Esophagus (tissue), 2 donors: Measurements from ENCODE around the gene UPP1. TPM values are rescaled to one million over a fixed set of nuclear protein-coding genes. Genes with fewer than 3 reads are reported as not detected.
"Not testable (repeated sequence)": the region's sequence is repeated elsewhere in the genome, so short reads cannot be mapped to it uniquely, and the experiment has no call there.

Experiments used
- H3K27ac ChIP-seq, 2 donors: one replicate each; pipeline ENCODE4 v1.5.1; 2013; ENCODE audit warnings: low read depth in 2 of 2, mild to moderate bottlenecking in 2 of 2, inconsistent platforms in 1 of 2, low read length in 1 of 2, moderate library complexity in 1 of 2
- H3K27me3 ChIP-seq, 2 donors: one replicate each; pipeline ENCODE4 v1.6.1; 2013; ENCODE audit warnings: low read length in 2 of 2, control low read depth in 1 of 2, mild to moderate bottlenecking in 1 of 2; ENCODE audit not compliant: insufficient read depth in 2 of 2, control insufficient read depth in 1 of 2
- H3K36me3 ChIP-seq, 2 donors: one replicate each; pipeline ENCODE4 v1.6.1; 2013; ENCODE audit warnings: low read length in 1 of 2; ENCODE audit not compliant: control insufficient read depth in 2 of 2, insufficient read depth in 2 of 2
- H3K4me1 ChIP-seq, 2 donors: one replicate each; pipeline ENCODE4 v1.6.1; 2013; ENCODE audit warnings: low read length in 1 of 2; ENCODE audit not compliant: control insufficient read depth in 2 of 2, insufficient read depth in 2 of 2
- H3K4me3 ChIP-seq, 2 donors: one replicate each; pipeline ENCODE4 v1.5.1; 2013; ENCODE audit warnings: low read length in 2 of 2, mild to moderate bottlenecking in 2 of 2, low read depth in 1 of 2, moderate library complexity in 1 of 2
- H3K9me3 ChIP-seq, 2 donors: one replicate each; pipeline ENCODE4 v1.6.1; 2013; ENCODE audit warnings: mild to moderate bottlenecking in 2 of 2, low read depth in 1 of 2, low read length in 1 of 2, moderate library complexity in 1 of 2; ENCODE audit not compliant: control insufficient read depth in 2 of 2, insufficient read depth in 1 of 2
- WGBS, 2 donors: extraction: QIAGEN DNeasy Blood & Tissue Kit; methylation state at CpG; one replicate each; pipeline ENCODE4 v1.1.7; 2013; 5-methylcytosine and 5-hydroxymethylcytosine counted together
- polyA plus RNA-seq, 2 donors: library from polyadenylated mRNA; stranded (reverse); fragments of 200-250 nt; gene quantifications; one replicate each; pipeline ENCODE4 v1.2.3, GENCODE V29; 2013
- donor health status: healthy with polysubstance abuse.
- donor health status: Bipolar disorder and iron deficiency.

UPP1 gene
- polyA plus RNA-seq, 2 donors = 134 to 211 TPM

- H3K27ac ChIP-seq = no peak overlapping the region
- H3K27me3 ChIP-seq = no peaks in the 10 kb centered on the region
- no peaks in the 10 kb centered on the region for H3K9me3 ChIP-seq
- H3K4me1 ChIP-seq = peaks cover 0 to 3% of the 10 kb centered on the region in 2 donors
- WGBS, 2 donors = 71 to 80% methylated on average over 8 of the region's 8 CpGs
- no peaks in the 10 kb centered on the region for H3K36me3 ChIP-seq
- no peak overlapping the region for H3K4me3 ChIP-seq
Measured at GRCh38 chr7:48052748-48053147, 36.3 kb upstream of the UPP1 start.

- WGBS, 2 donors = 66 to 79% methylated on average over 2 of the region's 2 CpGs
- Histone ChIP-seq H3K27me3 (no peaks in the 10 kb centered on the region), H3K4me1 (peaks cover 0 to 3% of the 10 kb centered on the region in 2 donors), H3K36me3 (no peaks in the 10 kb centered on the region), H3K27ac (no peak overlapping the region), H3K4me3 (no peak overlapping the region), H3K9me3 (no peaks in the 10 kb centered on the region)
Measured at GRCh38 chr7:48053736-48054135, 35.3 kb upstream of the UPP1 start.

- no peaks in the 10 kb centered on the region for H3K36me3 ChIP-seq
- WGBS, 2 donors = 65 to 85% methylated on average over 2 of the region's 2 CpGs
- no peak overlapping the region for H3K27ac ChIP-seq
- H3K4me3 ChIP-seq = no peak overlapping the region
- no peaks in the 10 kb centered on the region for H3K4me1 ChIP-seq
- no peaks in the 10 kb centered on the region for H3K27me3 ChIP-seq
- no peaks in the 10 kb centered on the region for H3K9me3 ChIP-seq
Measured at GRCh38 chr7:48058990-48059389, 30.1 kb upstream of the UPP1 start.

GRCh38 chr7:48059706-48060105 is 29.4 kb upstream of the UPP1 start:
- Histone ChIP-seq H3K27me3 (no peaks in the 10 kb centered on the region), H3K4me1 (no peaks in the 10 kb centered on the region), H3K27ac (no peak overlapping the region), H3K9me3 (no peaks in the 10 kb centered on the region), H3K36me3 (no peaks in the 10 kb centered on the region), H3K4me3 (no peak overlapping the region)
- 77 to 91% methylated on average over 5 of the region's 5 CpGs for WGBS, 2 donors

GRCh38 chr7:48063985-48064384 is 25.1 kb upstream of the UPP1 start:
- Histone ChIP-seq H3K36me3 (no peaks in the 10 kb centered on the region), H3K27me3 (no peaks in the 10 kb centered on the region), H3K9me3 (no peaks in the 10 kb centered on the region), H3K4me1 (no peaks in the 10 kb centered on the region), H3K4me3 (no peak overlapping the region), H3K27ac (no peak overlapping the region)
- WGBS, 2 donors = 66 to 71% methylated on average over 1 of the region's 1 CpG

- Histone ChIP-seq H3K27me3 (no peaks in the 10 kb centered on the region), H3K4me1 (no peaks in the 10 kb centered on the region), H3K4me3 (no peak overlapping the region), H3K27ac (no peak overlapping the region), H3K9me3 (no peaks in the 10 kb centered on the region), H3K36me3 (no peaks in the 10 kb centered on the region)
- 78 to 80% methylated on average over 2 of the region's 2 CpGs for WGBS, 2 donors
Measured at GRCh38 chr7:48067475-48067874, 21.6 kb upstream of the UPP1 start.

- peak overlapping the region in 1 of 2 donors; percentile 42 for H3K27ac ChIP-seq
- no peaks in the 10 kb centered on the region for H3K9me3 ChIP-seq
- no peaks in the 10 kb centered on the region for H3K27me3 ChIP-seq
- no peaks in the 10 kb centered on the region for H3K4me1 ChIP-seq
- H3K4me3 ChIP-seq = no peak overlapping the region
- no peaks in the 10 kb centered on the region for H3K36me3 ChIP-seq
Measured at GRCh38 chr7:48074204-48074654, 14.8 kb upstream of the UPP1 start.

GRCh38 chr7:48077423-48077822 is 11.6 kb upstream of the UPP1 start:
- Histone ChIP-seq H3K27ac (no peak overlapping the region), H3K4me3 (no peak overlapping the region), H3K9me3 (no peaks in the 10 kb centered on the region), H3K27me3 (no peaks in the 10 kb centered on the region), H3K4me1 (no peaks in the 10 kb centered on the region), H3K36me3 (no peaks in the 10 kb centered on the region)
- 87 to 88% methylated on average over 1 of the region's 1 CpG for WGBS, 2 donors

GRCh38 chr7:48078470-48078869 is 10.6 kb upstream of the UPP1 start:
- WGBS, 2 donors = 49 to 70% methylated on average over 2 of the region's 2 CpGs
- peak overlapping the region; percentile 36 to 68 for H3K27ac ChIP-seq
- no peak overlapping the region for H3K4me3 ChIP-seq
- no peaks in the 10 kb centered on the region for H3K27me3 ChIP-seq
- peaks cover 0 to 1% of the 10 kb centered on the region in 2 donors for H3K4me1 ChIP-seq
- no peaks in the 10 kb centered on the region for H3K9me3 ChIP-seq
- no peaks in the 10 kb centered on the region for H3K36me3 ChIP-seq

GRCh38 chr7:48082378-48082777 is 6.7 kb upstream of the UPP1 start:
- not testable (repeated sequence) for H3K36me3 ChIP-seq, H3K4me1 ChIP-seq, H3K4me3 ChIP-seq, H3K9me3 ChIP-seq, H3K27me3 ChIP-seq
- peak overlapping the region; percentile 67 to 72 for H3K27ac ChIP-seq
